Activated T-cell treated with anti-CD3 and anti-CD28 coated beads for 48 hours (primary cell): ENCODE results near the gene SUSD3.

Experiments used
- DNase-seq: peaks from one replicate; pipeline ENCODE4 v3.0.0-alpha.2; 2020; ENCODE audit warnings: low read depth

The SUSD3 gene

GRCh38 chr9:93077367-93077766 lies 18.9 kb downstream of the SUSD3 start:
- DNase-seq = no peak

- no peak for DNase-seq
These were observed 19.3 kb downstream of the SUSD3 start for GRCh38 chr9:93077811-93078210.

DNA sequence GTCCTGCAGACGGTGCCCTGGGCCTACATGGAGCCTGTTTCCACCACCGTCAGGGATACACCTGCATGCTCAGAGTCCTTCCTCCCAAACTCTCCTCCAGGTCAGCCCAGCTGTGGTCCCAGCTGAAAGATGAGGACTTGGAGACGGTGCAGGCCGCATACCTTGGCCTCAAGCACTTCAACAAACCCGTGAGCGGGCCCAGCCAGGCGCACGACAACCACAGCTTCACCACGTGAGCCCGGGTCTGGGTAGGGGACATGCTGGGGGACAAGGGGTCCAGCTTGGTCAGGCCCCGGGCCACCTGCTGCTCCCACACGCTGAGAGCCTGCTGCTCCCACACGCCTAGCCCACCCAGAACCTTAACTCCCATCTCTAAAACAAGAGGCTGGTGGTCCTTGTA lies 20.9 kb downstream of the SUSD3 start:
- DNase-seq = no peak

DNA sequence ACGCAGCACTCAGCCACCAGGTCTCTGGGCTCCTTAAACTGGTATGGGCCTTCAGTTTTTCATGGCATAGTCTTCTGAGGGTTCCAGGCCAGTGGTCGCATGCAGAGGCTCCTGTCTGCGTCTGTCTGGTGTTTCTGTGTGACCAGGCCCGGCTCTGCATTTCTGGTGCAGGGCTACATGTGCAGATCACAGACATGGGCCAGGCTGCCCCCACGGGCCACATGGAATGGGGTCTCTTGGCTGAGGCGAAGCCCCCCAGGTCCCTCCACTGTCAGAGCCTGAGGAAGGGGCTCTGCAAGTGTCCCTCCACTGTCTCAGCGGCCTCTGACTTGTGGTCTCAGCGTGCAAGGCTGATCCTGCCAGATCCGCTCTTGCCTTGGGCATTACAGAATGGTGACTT lies 21.9 kb downstream of the SUSD3 start:
- DNase-seq = no peak

- no peak for DNase-seq
These were observed 22.6 kb downstream of the SUSD3 start for GRCh38 chr9:93081081-93081529.

DNA sequence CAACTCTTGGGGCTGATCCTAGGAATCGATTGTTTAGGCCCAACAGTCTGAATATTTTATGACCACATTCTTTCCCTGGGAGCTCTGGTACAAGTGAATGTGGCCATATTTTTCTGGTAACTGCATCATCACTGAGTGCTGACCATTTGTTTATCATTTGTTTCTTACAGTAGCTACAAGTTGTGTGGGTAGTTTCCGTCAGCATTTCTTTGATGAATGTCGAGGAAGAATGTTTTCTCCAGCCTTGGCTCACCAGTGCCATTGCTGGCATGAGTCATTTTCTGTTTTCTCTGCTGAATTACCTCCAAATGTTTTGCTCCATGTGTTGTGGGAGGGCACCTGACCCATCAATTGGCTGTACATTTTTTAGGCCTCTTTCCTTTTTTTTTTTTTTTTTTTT lies 23.4 kb downstream of the SUSD3 start:
- no peak for DNase-seq

GRCh38 chr9:93082841-93083411 lies 24.4 kb downstream of the SUSD3 start:
- DNase-seq = no peak

- no peak for DNase-seq
These were observed 25.3 kb downstream of the SUSD3 start for GRCh38 chr9:93083592-93084470.

DNA sequence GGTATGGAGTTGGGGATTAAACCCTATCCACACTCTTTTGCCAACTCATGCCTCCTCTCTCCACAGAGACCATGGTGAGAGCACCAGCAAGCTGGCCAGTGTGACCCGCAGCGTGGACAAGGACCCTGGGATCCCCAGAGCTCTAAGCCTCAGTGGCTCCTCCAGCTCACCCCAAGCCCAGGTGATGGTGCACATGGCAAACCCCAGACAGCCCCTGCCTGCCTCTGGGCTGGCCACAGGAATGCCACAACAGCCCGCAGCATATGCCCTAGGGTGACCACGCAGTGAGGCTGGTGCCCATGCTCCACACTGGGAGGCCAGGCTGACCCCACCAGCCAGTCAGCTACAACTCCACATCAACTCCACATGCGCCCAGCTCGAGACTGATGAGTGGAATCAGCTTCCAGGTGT lies 26.0 kb downstream of the SUSD3 start:
- DNase-seq = no peak

GRCh38 chr9:93085676-93086075 lies 27.2 kb downstream of the SUSD3 start:
- DNase-seq = no peak

DNA sequence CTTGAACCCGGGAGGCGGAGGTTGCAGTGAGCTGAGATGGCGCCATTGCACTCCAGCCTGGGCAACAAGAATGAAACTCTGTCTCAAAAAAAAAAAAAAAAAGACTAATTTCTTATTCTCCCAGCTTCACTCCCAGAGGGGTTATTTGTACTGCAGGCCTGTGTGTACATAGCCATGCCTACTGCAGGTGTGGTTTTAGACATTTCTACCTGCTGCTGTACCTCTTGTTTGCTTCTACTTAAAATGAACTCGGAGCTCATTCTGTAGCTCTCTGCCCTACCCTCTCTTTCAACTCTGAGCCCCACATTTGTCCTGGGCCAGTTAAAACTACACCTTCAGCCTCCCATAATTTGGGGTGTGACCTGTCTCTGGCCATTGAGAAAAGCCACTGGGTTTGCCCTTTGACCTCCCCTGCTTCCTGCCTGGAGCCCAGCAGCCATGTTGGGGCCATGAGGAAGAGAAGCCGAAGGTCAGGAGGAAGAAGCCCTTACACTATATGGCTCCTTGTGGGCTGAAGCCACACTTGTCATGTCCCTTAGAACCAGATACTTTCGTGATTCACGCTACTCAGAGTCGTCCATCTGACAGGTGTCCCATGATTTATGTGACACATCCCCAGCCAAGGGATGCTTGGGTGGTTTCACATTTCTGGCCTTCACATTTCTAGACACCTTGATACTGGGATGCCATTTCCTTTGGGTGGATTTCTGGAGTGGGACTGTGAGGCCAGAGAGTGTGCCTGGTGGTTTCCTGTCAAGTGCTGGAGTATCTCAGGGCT lies 28.1 kb downstream of the SUSD3 start:
- DNase-seq = no peak

GRCh38 chr9:93087971-93088655 lies 29.6 kb downstream of the SUSD3 start:
- no peak for DNase-seq

- DNase-seq = no peak
These were observed 30.1 kb downstream of the SUSD3 start for GRCh38 chr9:93088656-93089015.

DNA sequence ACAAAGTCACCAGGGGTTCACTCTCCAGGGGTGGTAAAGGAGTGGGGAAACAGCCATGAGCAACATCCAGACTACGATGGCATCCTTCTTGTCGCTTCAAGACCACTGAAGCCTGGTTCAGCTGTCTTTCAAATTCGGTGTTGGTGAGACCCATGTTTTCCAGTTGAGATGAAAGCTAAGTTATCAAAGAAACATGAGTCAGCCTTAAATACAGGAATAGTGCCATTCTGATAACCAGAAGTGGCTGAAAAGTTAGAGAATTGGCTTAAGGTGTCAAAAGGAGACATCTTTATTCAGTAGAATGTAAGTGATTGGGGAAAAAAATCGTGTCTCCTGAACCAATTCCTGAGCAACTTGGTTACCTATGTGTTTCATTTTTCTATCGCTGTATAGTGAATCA lies 30.5 kb downstream of the SUSD3 start:
- no peak for DNase-seq

- no peak for DNase-seq
These were observed 31.0 kb downstream of the SUSD3 start for GRCh38 chr9:93089481-93089991.

DNA sequence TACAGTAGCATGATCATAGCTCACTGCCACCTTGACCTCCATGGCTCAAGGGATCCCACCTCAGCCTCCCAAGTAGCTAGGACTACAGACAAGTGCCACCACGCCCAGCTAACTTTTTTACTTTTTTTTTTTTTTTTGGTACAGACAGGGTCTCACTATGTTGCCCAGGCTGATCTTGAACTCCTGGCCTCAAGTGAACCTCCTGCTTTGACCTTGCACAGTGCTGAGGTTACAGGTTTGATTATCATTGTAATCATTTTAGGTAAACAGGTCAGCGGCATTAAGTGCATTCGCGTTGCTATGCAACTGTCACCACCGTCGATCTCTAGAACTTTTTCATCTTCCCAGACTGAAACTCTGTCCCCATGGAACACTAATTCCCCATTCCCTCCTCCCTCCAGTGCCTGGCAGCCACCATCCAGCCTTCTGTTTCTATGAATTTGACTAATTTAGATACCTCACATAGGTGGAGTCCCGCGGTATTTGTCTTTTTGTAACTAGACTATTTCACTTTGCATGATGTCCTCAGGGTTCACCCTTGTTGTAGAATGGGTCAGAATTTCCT lies 31.7 kb downstream of the SUSD3 start:
- no peak for DNase-seq

- DNase-seq = no peak
These were observed 32.6 kb downstream of the SUSD3 start for GRCh38 chr9:93091056-93091452.

DNA sequence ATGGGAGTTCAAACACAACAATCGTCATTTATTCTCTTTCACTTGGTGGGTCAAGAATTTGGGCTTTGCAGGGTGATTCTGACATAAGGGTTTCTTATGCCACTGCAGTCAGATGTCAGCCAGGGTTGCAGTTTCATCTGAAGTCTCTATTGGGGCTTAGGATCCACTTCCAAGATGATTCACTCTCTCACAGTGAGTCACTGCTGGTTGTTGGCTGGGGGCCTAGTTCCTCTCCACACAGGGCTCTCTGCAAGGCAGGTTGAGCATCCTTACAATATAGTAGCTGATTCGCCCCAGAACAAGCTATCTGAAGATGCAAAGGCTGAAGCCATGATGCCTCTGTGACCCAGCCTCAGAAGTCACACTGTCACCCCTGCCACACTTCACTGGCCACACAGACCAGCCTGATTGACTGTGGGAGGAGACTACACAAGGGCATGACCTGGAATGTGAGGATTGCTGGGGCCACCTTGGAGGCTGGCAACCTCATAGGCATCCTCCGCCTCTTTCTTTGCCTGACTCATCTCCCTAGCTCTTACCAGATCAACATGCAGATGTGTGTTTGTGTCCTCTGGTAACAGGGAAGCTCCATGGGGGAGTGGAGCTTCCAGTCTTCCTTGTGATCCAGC lies 33.1 kb downstream of the SUSD3 start:
- peak; percentile 61 for DNase-seq

GRCh38 chr9:93092251-93092991 lies 33.9 kb downstream of the SUSD3 start:
- DNase-seq = no peak

DNA sequence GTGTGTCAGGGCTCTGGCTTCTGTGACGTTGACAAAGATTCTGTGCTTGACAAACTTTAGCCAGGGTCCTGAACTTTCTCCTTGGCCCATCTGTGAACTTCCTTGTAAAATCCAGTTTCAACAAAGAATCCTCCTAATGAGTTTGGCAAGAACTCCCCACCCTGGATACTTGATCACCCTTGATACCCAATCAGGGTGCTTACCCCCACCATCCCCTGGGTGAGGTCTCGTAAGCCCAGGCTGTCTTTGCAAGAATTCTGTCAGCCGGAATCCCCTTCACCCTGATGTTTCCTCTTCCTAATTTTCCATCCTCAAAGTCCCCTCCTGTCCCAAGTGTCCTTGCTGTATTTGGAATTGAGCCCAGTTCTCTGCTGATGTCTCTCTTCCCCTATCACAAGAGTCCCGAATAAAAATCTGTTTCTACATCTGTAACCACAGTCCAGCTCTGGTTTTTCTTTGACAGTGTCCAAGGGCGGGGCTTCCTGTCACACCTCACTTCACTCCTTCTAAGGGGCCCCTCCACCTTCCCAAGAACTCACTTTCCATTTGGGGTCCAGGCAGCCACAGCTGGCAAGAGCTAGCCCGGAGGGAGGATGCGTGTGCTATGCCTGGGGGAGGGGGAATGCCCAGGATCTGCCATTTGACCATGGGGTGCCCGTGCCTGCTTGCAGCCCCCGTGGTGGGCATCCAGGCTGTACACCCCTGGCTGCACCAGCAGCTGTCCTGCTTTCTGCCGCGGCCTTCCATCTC lies 34.8 kb downstream of the SUSD3 start:
- no peak for DNase-seq
